ENCODE results near the gene MOCOS. TPM values are rescaled to one million over a fixed set of nuclear protein-coding genes. Genes with fewer than 3 reads are reported as not detected.

The MOCOS gene
- total RNA-seq, 1 donor from 2014 or later, result 1.9 TPM

- Histone ChIP-seq H3K27ac (ENCODE audit: low read depth, low read length) (no peak overlapping the region), H3K9me3 (ENCODE audit: insufficient read depth, low read depth, low read length) (no peaks in the 10 kb centered on the region), H3K79me2 (ENCODE audit: insufficient read depth, low read length) (no peaks in the 10 kb centered on the region), H3K27me3 (ENCODE audit: insufficient read depth, low read length) (no peaks in the 10 kb centered on the region), H3K4me2 (ENCODE audit: low read length) (no peak overlapping the region), H4K20me1 (ENCODE audit: insufficient read depth, low read length) (no peaks in the 10 kb centered on the region), H3K9ac (ENCODE audit: low read length) (no peak overlapping the region), H3K36me3 (ENCODE audit: insufficient read depth, low read length) (no peaks in the 10 kb centered on the region), H2AFZ (ENCODE audit: low read depth, low read length) (no peak overlapping the region), H3K4me1 (ENCODE audit: insufficient read depth, low read length) (no peaks in the 10 kb centered on the region), H3K4me3 (ENCODE audit: insufficient read depth, low read depth, low read length) (no peak overlapping the region)
- DNase-seq (ENCODE audit: low read depth) (peak; percentile 40), FAIRE-seq (peak; percentile 81)
- no peak overlapping the region for H3K27ac Mint-ChIP-seq (ENCODE audit: unreplicated experiment)
- H3K36me3 Mint-ChIP-seq (ENCODE audit: low read depth, unreplicated experiment), result no peaks in the 10 kb centered on the region
- peaks cover 4% of the 10 kb centered on the region for H3K9me3 Mint-ChIP-seq (ENCODE audit: unreplicated experiment)
- no peaks in the 10 kb centered on the region for H3K4me1 Mint-ChIP-seq (ENCODE audit: low read depth, unreplicated experiment)
- no peak overlapping the region for H3K4me3 Mint-ChIP-seq (ENCODE audit: unreplicated experiment)
- TF ChIP-seq EZH2 (IDR thresholded peaks at IDR 0.05; ENCODE audit: insufficient read depth, low read length), result no peak
- peak; percentile 92 for TF ChIP-seq CTCF (IDR thresholded peaks at IDR 0.05; ENCODE audit: insufficient read depth, low read depth, low read length)
- H3K27me3 Mint-ChIP-seq (ENCODE audit: low read depth, unreplicated experiment), result peaks cover 4% of the 10 kb centered on the region
These were observed 97.5 kb downstream of the MOCOS start for GRCh38 chr18:36284671-36285295.

DNA sequence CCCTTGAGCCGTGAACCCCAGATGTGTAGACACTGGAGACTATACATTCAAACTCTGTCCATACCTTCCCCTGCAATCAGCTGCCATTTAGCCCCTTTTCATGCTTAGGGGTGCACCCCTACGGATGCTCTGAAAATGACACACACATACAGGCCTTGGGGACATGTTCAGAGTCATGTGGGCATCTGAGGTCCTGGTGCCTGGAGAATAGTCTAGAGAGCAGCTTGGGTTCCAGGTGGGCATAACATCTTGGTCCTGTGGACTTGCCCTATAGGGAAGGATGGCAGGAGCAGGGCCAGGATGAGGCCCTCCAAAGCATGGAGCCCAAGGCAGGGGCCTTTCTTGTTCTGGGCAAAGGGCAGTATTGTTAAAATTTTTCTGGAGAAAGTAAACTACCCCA lies 100.4 kb downstream of the MOCOS start:
- Histone ChIP-seq H3K4me2 (ENCODE audit: low read length) (no peak overlapping the region), H3K4me3 (ENCODE audit: insufficient read depth, low read depth, low read length) (no peak overlapping the region), H3K27ac (ENCODE audit: low read depth, low read length) (no peak overlapping the region), H3K79me2 (ENCODE audit: insufficient read depth, low read length) (no peaks in the 10 kb centered on the region), H3K4me1 (ENCODE audit: insufficient read depth, low read length) (no peaks in the 10 kb centered on the region), H4K20me1 (ENCODE audit: insufficient read depth, low read length) (no peaks in the 10 kb centered on the region), H3K27me3 (ENCODE audit: insufficient read depth, low read length) (no peaks in the 10 kb centered on the region), H3K9ac (ENCODE audit: low read length) (no peak overlapping the region), H3K9me3 (ENCODE audit: insufficient read depth, low read depth, low read length) (no peaks in the 10 kb centered on the region), H3K36me3 (ENCODE audit: insufficient read depth, low read length) (no peaks in the 10 kb centered on the region), H2AFZ (ENCODE audit: low read depth, low read length) (no peak overlapping the region)
- TF ChIP-seq EZH2 (IDR thresholded peaks at IDR 0.05; ENCODE audit: insufficient read depth, low read length) (no peak), CTCF (IDR thresholded peaks at IDR 0.05; ENCODE audit: insufficient read depth, low read depth, low read length) (no peak)
- DNase-seq (ENCODE audit: low read depth) (no peak), FAIRE-seq (no peak)
- no peaks in the 10 kb centered on the region for H3K36me3 Mint-ChIP-seq (ENCODE audit: low read depth, unreplicated experiment)
- no peak overlapping the region for H3K4me3 Mint-ChIP-seq (ENCODE audit: unreplicated experiment)
- H3K4me1 Mint-ChIP-seq (ENCODE audit: low read depth, unreplicated experiment), result no peaks in the 10 kb centered on the region
- no peak overlapping the region for H3K27ac Mint-ChIP-seq (ENCODE audit: unreplicated experiment)
- peaks cover 4% of the 10 kb centered on the region for H3K9me3 Mint-ChIP-seq (ENCODE audit: unreplicated experiment)
- H3K27me3 Mint-ChIP-seq (ENCODE audit: low read depth, unreplicated experiment), result no peaks in the 10 kb centered on the region

- DNase-seq (ENCODE audit: low read depth) (no peak), FAIRE-seq (no peak)
- Histone ChIP-seq H3K27me3 (ENCODE audit: insufficient read depth, low read length) (no peaks in the 10 kb centered on the region), H3K4me3 (ENCODE audit: insufficient read depth, low read depth, low read length) (no peak overlapping the region), H3K27ac (ENCODE audit: low read depth, low read length) (no peak overlapping the region), H4K20me1 (ENCODE audit: insufficient read depth, low read length) (no peaks in the 10 kb centered on the region), H3K4me1 (ENCODE audit: insufficient read depth, low read length) (no peaks in the 10 kb centered on the region), H3K9ac (ENCODE audit: low read length) (no peak overlapping the region), H2AFZ (ENCODE audit: low read depth, low read length) (no peak overlapping the region), H3K36me3 (ENCODE audit: insufficient read depth, low read length) (no peaks in the 10 kb centered on the region), H3K79me2 (ENCODE audit: insufficient read depth, low read length) (no peaks in the 10 kb centered on the region), H3K4me2 (ENCODE audit: low read length) (no peak overlapping the region), H3K9me3 (ENCODE audit: insufficient read depth, low read depth, low read length) (no peaks in the 10 kb centered on the region)
- Mint-ChIP-seq H3K36me3 (ENCODE audit: low read depth, unreplicated experiment) (no peaks in the 10 kb centered on the region), H3K4me3 (ENCODE audit: unreplicated experiment) (no peak overlapping the region), H3K9me3 (ENCODE audit: unreplicated experiment) (peaks cover 4% of the 10 kb centered on the region), H3K27ac (ENCODE audit: unreplicated experiment) (no peak overlapping the region), H3K4me1 (ENCODE audit: low read depth, unreplicated experiment) (no peaks in the 10 kb centered on the region), H3K27me3 (ENCODE audit: low read depth, unreplicated experiment) (no peaks in the 10 kb centered on the region)
- TF ChIP-seq CTCF (IDR thresholded peaks at IDR 0.05; ENCODE audit: insufficient read depth, low read depth, low read length) (no peak), EZH2 (IDR thresholded peaks at IDR 0.05; ENCODE audit: insufficient read depth, low read length) (no peak)
These were observed 101.4 kb downstream of the MOCOS start for GRCh38 chr18:36288689-36289088.
